T-cell (primary cell): Measurements from ENCODE around the gene LRRC37A3. TPM values are rescaled to one million over a fixed set of nuclear protein-coding genes. Genes with fewer than 3 reads are reported as not detected.
"Not testable (repeated sequence)": the region's sequence is repeated elsewhere in the genome, so short reads cannot be mapped to it uniquely, and the experiment has no call there.

Experiments
- ATAC-seq, 4 experiments: fragments of 200-7000 bp in 3 of 4; fragments of 150-1000 bp in 1 of 4; cut with Tn5 transposase; replicated peaks in 1 of 4; 1 replicate in 3 of 4; 2 replicates in 1 of 4; pipeline ENCODE4 v1.10.0; 2021; ENCODE audit warnings: moderate library complexity in 3 of 4, mild to moderate bottlenecking in 2 of 4, moderate number of reproducible peaks in 1 of 4
- CTCF ChIA-PET, 2 donors: fragments of 300-600 bp; sonication (Branson Sonifier 250); formaldehyde crosslinking; loops; one replicate each; lab custom pipeline; 2022; ENCODE audit warnings: antibody characterized with exemption in 2 of 2; lab: Charles Lee
- POLR2A ChIA-PET, 2 donors: fragments of 300-600 bp; sonication (Branson Sonifier 250); formaldehyde crosslinking; loops; one replicate each; lab custom pipeline; 2022; ENCODE audit warnings: antibody characterized with exemption in 2 of 2; lab: Charles Lee
- DNase-seq, 35 experiments: peaks; one replicate each; pipeline versions ENCODE4 v3.0.0 to v3.0.0-alpha.2; 2013 to 2023
- H3K27ac ChIP-seq: one replicate; pipeline ENCODE4 v1.5.1; 2013; ENCODE audit warnings: low read length
- H3K27me3 ChIP-seq, 2 experiments: replicated peaks in 1 of 2; 1 replicate in 1 of 2; 2 replicates in 1 of 2; pipeline versions ENCODE4 v1.6.1 to v1.7.0; 2013; ENCODE audit warnings: low read length in 1 of 2, mixed read lengths in 1 of 2; ENCODE audit not compliant: control insufficient read depth in 2 of 2, insufficient read depth in 2 of 2; ENCODE audit errors: extremely low read depth in 1 of 2
- H3K36me3 ChIP-seq, 2 donors: 1 replicate in 1 of 2; 2 replicates in 1 of 2; pipeline versions ENCODE4 v1.6.1 to v1.7.0; 2013; ENCODE audit warnings: low read length in 1 of 2; ENCODE audit not compliant: control insufficient read depth in 2 of 2, insufficient read depth in 1 of 2; ENCODE audit errors: extremely low read depth in 1 of 2
- H3K4me1 ChIP-seq, 2 experiments: 1 replicate in 1 of 2; 2 replicates in 1 of 2; pipeline versions ENCODE4 v1.6.1 to v1.7.0; 2013; ENCODE audit warnings: low read length in 2 of 2, mixed read lengths in 1 of 2; ENCODE audit not compliant: insufficient read depth in 2 of 2, control insufficient read depth in 1 of 2; ENCODE audit errors: extremely low read depth in 1 of 2
- H3K4me3 ChIP-seq, 2 donors: 1 replicate in 1 of 2; 2 replicates in 1 of 2; pipeline versions ENCODE4 v1.5.1 to v1.7.0; 2013; ENCODE audit warnings: mild to moderate bottlenecking in 2 of 2, low read length in 1 of 2, moderate library complexity in 1 of 2; ENCODE audit not compliant: control insufficient read depth in 1 of 2; ENCODE audit errors: extremely low read depth in 1 of 2
- H3K9me3 ChIP-seq: 2 replicates; pipeline ENCODE4 v1.7.0; 2013
- H3K27ac Mint-ChIP-seq, 2 donors: one replicate each; pipeline ENCODE4 v1.8.0; 2020 to 2021; ENCODE audit warnings: mild to moderate bottlenecking in 2 of 2, mixed read lengths in 2 of 2
- H3K27me3 Mint-ChIP-seq, 2 donors: one replicate each; pipeline ENCODE4 v1.8.0; 2021 to 2022; ENCODE audit warnings: mixed read lengths in 2 of 2
- H3K36me3 Mint-ChIP-seq: one replicate; pipeline ENCODE4 v1.8.0; 2021; ENCODE audit warnings: mixed read lengths
- H3K4me1 Mint-ChIP-seq, 3 donors: one replicate each; pipeline ENCODE4 v1.8.0; 2020 to 2022; ENCODE audit warnings: mixed read lengths in 3 of 3, mild to moderate bottlenecking in 1 of 3
- H3K4me3 Mint-ChIP-seq, 3 donors: one replicate each; pipeline ENCODE4 v1.8.0; 2020 to 2022; ENCODE audit warnings: mild to moderate bottlenecking in 3 of 3, mixed read lengths in 3 of 3, moderate library complexity in 3 of 3
- H3K9me3 Mint-ChIP-seq, 3 donors: one replicate each; pipeline ENCODE4 v1.8.0; 2020 to 2022; ENCODE audit warnings: mixed read lengths in 3 of 3
- WGBS: methylation state at CpG from one replicate; pipeline ENCODE4 v1.1.5; 2013; ENCODE audit warnings: missing lambda C conversion rate; ENCODE audit not compliant: insufficient coverage; 5-methylcytosine and 5-hydroxymethylcytosine counted together
- total RNA-seq, 35 experiments: library from RNA in 6 of 35; stranded (reverse) in 6 of 35; fragments of 120-200 nt in 1 of 35; gene quantifications; one replicate each; pipeline versions ENCODE4 v1.2.1 to v1.2.4 and lab custom pipeline; 2013 to 2026

Gene LRRC37A3
- total RNA-seq, 5 donors from 2014 or later (not counting 1 experiment from before 2014, with no cell fraction given) = 9.2 to 65.8 (median 14.0) TPM

DNA sequence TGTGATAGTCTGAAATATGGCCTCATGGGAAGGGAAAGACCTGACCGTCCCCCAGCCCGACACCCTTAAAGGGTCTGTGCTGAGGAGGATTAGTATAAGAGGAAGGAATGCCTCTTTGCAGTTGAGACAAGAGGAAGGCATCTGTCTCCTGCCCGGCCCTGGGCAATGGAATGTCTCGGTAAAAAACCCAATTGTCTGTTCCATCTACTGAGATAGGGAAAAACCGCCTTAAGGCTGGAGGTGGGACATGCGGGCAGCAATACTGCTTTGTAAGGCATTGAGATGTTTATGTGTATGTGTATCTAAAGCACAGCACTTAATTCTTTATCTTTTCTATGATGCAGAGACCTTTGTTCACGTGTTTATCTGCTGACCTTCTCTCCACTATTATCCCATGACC lies 11.1 kb upstream of the LRRC37A3 start:
- H3K4me1 ChIP-seq, H3K27ac Mint-ChIP-seq, H3K36me3 ChIP-seq, H3K9me3 Mint-ChIP-seq, H3K27ac ChIP-seq, H3K36me3 Mint-ChIP-seq, H3K4me3 ChIP-seq, POLR2A ChIA-PET, CTCF ChIA-PET, H3K27me3 ChIP-seq, ATAC-seq, H3K27me3 Mint-ChIP-seq, H3K4me3 Mint-ChIP-seq, DNase-seq, H3K9me3 ChIP-seq: not testable (repeated sequence)
- WGBS = 88% methylated on average over 4 of the region's 7 CpGs
- H3K4me1 Mint-ChIP-seq = peaks cover 7 to 19% (median 13%) of the 10 kb centered on the region in 3 donors

DNA sequence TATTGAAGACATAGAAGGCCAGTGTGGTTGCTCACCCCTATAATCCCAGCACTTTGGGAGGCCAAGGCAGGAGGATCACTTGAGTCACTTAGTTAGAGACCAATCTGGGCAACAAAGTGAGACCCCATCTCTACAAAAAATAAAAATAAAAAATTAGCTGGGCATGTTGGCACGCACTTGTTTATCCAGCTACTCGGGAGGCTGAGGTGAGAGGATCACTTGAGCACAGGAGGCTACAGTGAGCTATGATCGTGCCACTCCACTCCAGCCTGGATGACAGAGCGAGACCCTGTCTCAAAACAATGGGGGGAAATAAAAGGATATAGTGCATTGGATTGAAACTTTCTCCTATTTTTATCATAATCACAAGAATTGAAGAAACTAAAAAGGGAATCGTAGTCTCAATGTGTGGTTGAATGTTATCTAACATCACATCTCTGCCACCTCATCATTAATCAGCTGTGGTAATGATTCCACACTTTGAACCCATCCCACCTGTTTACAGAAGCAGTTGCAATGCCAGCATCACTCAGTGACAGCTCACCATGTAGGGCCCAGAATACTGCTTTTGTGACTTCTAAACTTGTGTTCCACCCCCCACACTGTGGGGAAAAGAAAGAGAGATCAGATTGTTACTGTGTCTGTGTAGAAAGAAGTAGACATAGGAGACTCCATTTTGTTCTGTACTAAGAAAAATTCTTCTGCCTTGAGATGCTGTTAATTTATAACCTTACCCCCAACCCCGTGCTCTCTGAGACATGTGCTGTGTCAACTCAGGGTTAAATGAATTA lies 10.3 kb upstream of the LRRC37A3 start:
- H3K27me3 ChIP-seq, H3K36me3 Mint-ChIP-seq, CTCF ChIA-PET, H3K9me3 Mint-ChIP-seq, H3K27me3 Mint-ChIP-seq, POLR2A ChIA-PET, H3K9me3 ChIP-seq, H3K36me3 ChIP-seq, H3K27ac ChIP-seq, H3K4me3 ChIP-seq, H3K4me1 ChIP-seq, H3K4me3 Mint-ChIP-seq: not testable (repeated sequence)
- peak; percentile 58 to 83 (median 63) for ATAC-seq
- DNase-seq = peak in 2 of 35 experiments; percentile 15 to 17
- H3K27ac Mint-ChIP-seq = peak overlapping the region in 1 of 2 donors; percentile 74
- H3K4me1 Mint-ChIP-seq = peaks cover 7 to 19% (median 13%) of the 10 kb centered on the region in 3 donors
- WGBS = no CpG with 5 or more reads among the region's 6 CpGs

DNA sequence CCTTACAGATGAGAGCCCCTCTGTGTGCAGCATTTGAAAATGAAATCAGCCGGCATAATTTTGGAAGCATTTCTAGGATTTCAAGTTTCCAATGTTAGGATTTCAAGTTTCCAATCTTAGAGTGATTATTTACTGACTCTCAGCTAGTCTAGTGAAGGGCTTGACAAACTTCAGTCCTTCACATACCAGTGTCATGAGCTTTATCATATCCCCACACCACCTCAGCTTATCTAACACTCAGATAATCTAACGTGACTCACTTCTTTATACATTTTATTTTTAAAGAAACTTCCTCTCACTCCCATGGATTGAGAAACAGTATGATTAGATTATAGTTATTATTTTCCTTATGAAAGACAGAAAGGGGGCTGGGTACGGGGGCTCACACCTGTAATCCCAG lies 9.4 kb upstream of the LRRC37A3 start:
- CTCF ChIA-PET, H3K27me3 ChIP-seq, H3K4me1 ChIP-seq, H3K36me3 Mint-ChIP-seq, DNase-seq, H3K27ac Mint-ChIP-seq, POLR2A ChIA-PET, H3K27ac ChIP-seq, H3K36me3 ChIP-seq, H3K4me3 ChIP-seq, H3K9me3 ChIP-seq, H3K9me3 Mint-ChIP-seq, H3K4me3 Mint-ChIP-seq, ATAC-seq, H3K27me3 Mint-ChIP-seq: not testable (repeated sequence)
- H3K4me1 Mint-ChIP-seq = peaks cover 7 to 19% (median 13%) of the 10 kb centered on the region in 3 donors
- WGBS = no CpG with 5 or more reads among the region's 3 CpGs

DNA sequence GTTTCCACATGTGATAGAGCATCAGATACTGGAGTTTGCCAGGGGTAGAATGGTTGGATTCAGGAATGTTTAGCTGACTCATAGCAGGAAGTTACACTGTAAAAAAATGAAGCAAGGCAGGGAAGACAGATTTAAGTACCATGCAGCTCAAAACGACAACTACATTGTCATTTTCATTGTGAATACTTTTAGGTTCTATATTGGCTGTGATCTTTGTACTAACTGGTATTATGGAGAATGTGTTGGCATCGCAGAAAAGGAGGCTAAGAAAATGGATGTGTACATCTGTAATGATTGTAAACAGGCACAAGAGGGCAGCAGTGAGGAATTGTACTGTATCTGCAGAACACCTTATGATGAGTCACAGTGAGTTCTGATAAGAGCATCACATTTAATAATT lies 8.2 kb upstream of the LRRC37A3 start:
- POLR2A ChIA-PET, H3K36me3 Mint-ChIP-seq, H3K27ac ChIP-seq, H3K4me1 ChIP-seq, H3K4me3 Mint-ChIP-seq, H3K27ac Mint-ChIP-seq, H3K9me3 Mint-ChIP-seq, H3K36me3 ChIP-seq, H3K9me3 ChIP-seq, H3K4me3 ChIP-seq, H3K27me3 Mint-ChIP-seq, H3K27me3 ChIP-seq: not testable (repeated sequence)
- CTCF ChIA-PET = interaction anchor here in 1 of 2 donors (0.6 to 0.7 kb wide), 2 partner anchors 35 to 174 kb away, joined by 3 read pairs; no protein-coding TSS in a partner anchor
- 0% methylated on average over 1 of the region's 2 CpGs for WGBS
- DNase-seq = peak in 30 of 35 experiments; percentile 28 to 90 (median 56)
- H3K4me1 Mint-ChIP-seq = peaks cover 7 to 21% (median 13%) of the 10 kb centered on the region in 3 donors
- peak; percentile 81 to 95 (median 92) for ATAC-seq

DNA sequence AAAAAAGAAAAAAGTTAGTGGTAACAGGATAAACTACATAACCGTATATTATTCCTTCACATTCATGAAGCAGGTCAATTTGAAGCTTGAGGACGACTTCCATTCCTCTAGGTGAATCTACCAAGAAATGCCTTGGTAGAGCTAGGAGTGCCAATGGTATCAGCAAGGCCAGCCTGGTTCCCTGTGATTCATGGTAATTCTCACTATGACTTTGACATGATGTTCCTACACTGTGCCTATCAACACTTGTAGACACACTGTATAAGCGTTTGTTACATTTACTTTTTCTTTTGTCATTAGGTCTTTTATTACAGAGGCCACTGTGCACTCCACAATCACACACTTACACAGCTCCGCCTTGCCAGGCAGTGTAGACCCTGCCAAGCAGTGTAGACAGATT lies 7.2 kb upstream of the LRRC37A3 start:
- DNase-seq, H3K27ac ChIP-seq, H3K27me3 Mint-ChIP-seq, H3K4me3 ChIP-seq, H3K4me1 ChIP-seq, H3K36me3 Mint-ChIP-seq, H3K4me3 Mint-ChIP-seq, H3K9me3 ChIP-seq, H3K27ac Mint-ChIP-seq, CTCF ChIA-PET, H3K9me3 Mint-ChIP-seq, POLR2A ChIA-PET, H3K27me3 ChIP-seq, ATAC-seq, H3K36me3 ChIP-seq: not testable (repeated sequence)
- peaks cover 7 to 21% (median 13%) of the 10 kb centered on the region in 3 donors for H3K4me1 Mint-ChIP-seq
- no CpG with 5 or more reads among the region's 4 CpGs for WGBS

DNA sequence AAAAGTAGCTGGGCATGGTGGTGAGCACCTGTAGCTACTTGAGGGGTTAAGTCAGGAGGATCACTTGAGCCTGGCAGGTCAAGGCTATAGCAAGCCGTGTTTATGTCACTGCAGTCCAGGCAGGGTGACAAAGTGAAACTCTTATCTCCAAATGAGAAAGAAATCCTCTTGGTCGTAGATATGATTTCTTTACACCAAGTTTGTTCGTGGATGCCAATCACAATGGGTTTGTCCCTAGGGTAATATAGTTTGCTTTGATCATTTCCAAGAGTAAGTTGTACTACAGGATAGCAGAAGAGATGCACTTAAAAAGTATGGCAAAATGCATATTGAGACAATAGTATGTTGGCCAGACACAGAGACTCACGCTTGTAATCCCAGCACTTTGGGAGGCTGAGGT lies 6.0 kb upstream of the LRRC37A3 start:
- POLR2A ChIA-PET, H3K27me3 Mint-ChIP-seq, H3K9me3 ChIP-seq, H3K4me3 ChIP-seq, H3K9me3 Mint-ChIP-seq, H3K27ac Mint-ChIP-seq, H3K27me3 ChIP-seq, CTCF ChIA-PET, DNase-seq, H3K4me3 Mint-ChIP-seq, H3K27ac ChIP-seq, H3K36me3 ChIP-seq, H3K36me3 Mint-ChIP-seq, ATAC-seq, H3K4me1 ChIP-seq: not testable (repeated sequence)
- peaks cover 7 to 19% (median 13%) of the 10 kb centered on the region in 3 donors for H3K4me1 Mint-ChIP-seq
- 100% methylated on average over 1 of the region's 4 CpGs for WGBS
